Fibroblast of lung (primary cell): ENCODE results near the gene HPSE2.

ENCODE experiments used
- CTCF ChIP-seq, 2 donors: IDR thresholded peaks in 1 of 2; conservative IDR thresholded peaks in 1 of 2; 1 replicate in 1 of 2; 2 replicates in 1 of 2; pipeline ENCODE4 v1.5.1; 2011 to 2012; ENCODE audit warnings: low read length in 2 of 2, control low read depth in 1 of 2, inconsistent platforms in 1 of 2, low read depth in 1 of 2, mild to moderate bottlenecking in 1 of 2
- EZH2 ChIP-seq: IDR thresholded peaks from 2 replicates; pipeline ENCODE4 v1.5.1; 2012; ENCODE audit warnings: low read length, control low read depth, mild to moderate bottlenecking; ENCODE audit errors: missing control alignments

DNA sequence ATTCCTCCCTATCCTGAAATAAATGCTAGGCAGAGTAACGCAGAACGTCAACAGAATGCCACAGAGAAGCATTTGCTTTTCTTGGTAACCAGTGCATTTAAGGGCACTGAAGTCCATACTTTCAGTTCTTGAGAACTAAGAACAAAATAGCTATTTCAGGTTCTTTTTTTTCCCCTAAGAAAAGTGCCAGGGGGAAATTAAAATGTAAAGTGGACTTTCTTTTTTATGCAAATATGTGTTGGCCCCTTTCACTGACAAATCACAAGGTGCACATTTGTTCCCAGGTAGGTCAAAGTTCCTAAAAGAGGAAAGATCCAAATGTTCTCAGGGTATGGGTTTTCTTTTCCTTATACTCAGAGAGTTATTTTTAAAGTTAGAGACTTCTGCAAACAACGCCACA lies 151.5 kb downstream of the HPSE2 start:
- TF ChIP-seq CTCF (conservative IDR thresholded peaks at IDR 0.05 in 1 of 2, IDR thresholded peaks at IDR 0.05 in 1 of 2; ENCODE audit: low read depth in 1 of 2, low read length in 2 of 2): no peak
- no peak for TF ChIP-seq EZH2
